ENCODE results near the gene ALPL. TPM values are rescaled to one million over a fixed set of nuclear protein-coding genes. Genes with fewer than 3 reads are reported as not detected.
"Not testable (repeated sequence)": the region's sequence is repeated elsewhere in the genome, so short reads cannot be mapped to it uniquely, and the experiment has no call there.

ALPL gene
- total RNA-seq (10 to 100 TPM in 1 of 5 donors, 1 to 10 TPM in 2, not detected in 2; 2.9 to 12.0 (median 3.5) TPM), polyA plus RNA-seq (10 to 100 TPM in 2 of 3 donors, 1 to 10 TPM in 1; 2.9 to 11.3 (median 10.5) TPM)
- long read RNA-seq, donor 1 = 0 reads
- long read RNA-seq, donor 2 = 0 reads
- long read RNA-seq, donor 3, partial matches to known transcripts = 0 of 1 reads
- long read RNA-seq, donor 3, other reads (novel, unspliced or antisense) = 0 of 1 reads
- long read RNA-seq, donor 4 = 0 reads
- long read RNA-seq, donor 5, partial matches to known transcripts = 0 of 1 reads
- long read RNA-seq, donor 5, other reads (novel, unspliced or antisense) = 0 of 1 reads
- long read RNA-seq, donor 6 = 0 reads
- long read RNA-seq, donor 7, partial matches to known transcripts = 0 of 1 reads
- long read RNA-seq, donor 7, other reads (novel, unspliced or antisense) = 0 of 1 reads
- long read RNA-seq, donor 8, partial matches to known transcripts = 0 of 2 reads
- long read RNA-seq, donor 8, other reads (novel, unspliced or antisense) = 0 of 2 reads
- long read RNA-seq, donor 9, partial matches to known transcripts = 0 of 1 reads
- long read RNA-seq, donor 9, other reads (novel, unspliced or antisense) = 0 of 1 reads
- long read RNA-seq, donor 10, partial matches to known transcripts = 0 of 1 reads
- long read RNA-seq, donor 10, other reads (novel, unspliced or antisense) = 0 of 1 reads

DNA sequence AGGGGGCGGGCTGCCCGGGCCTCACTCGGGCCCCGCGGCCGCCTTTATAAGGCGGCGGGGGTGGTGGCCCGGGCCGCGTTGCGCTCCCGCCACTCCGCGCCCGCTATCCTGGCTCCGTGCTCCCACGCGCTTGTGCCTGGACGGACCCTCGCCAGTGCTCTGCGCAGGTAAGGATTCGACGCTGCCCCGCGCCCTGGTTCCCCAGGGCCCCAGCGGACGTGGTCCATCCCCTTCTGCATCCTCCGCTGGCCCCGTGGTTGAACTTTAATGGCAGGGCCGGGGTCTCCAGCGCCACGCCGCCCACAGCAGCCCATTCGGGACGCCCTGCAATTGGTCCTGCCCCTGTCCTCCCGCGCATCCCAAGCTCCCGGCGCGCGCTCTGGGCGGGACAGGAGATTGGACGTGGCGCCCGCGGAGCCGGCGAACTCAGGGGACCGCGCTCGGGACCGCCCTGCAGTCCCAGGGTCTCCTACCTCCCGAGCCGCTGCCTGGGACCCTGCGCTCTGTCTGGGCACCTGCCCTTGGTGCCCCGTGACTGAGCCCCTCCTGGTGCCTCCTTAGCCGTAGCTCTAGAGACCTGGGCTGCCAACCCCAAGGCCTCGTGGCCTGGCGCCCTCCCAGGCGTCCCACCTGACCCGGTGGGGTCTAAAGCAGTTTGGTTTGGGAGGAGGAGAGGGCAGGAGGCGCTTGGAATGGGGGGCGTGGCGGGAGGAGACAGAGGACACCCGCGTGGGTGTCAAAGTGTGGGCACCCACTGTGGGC, at the start of gene ALPL:
ALPL (plus strand) TSS at position 73 of the 762 bp plus-strand sequence. CDS start 44,659 bp downstream, outside the sequence.
- no peaks in the 10 kb centered on the region for H3K9me3 ChIP-seq

DNA sequence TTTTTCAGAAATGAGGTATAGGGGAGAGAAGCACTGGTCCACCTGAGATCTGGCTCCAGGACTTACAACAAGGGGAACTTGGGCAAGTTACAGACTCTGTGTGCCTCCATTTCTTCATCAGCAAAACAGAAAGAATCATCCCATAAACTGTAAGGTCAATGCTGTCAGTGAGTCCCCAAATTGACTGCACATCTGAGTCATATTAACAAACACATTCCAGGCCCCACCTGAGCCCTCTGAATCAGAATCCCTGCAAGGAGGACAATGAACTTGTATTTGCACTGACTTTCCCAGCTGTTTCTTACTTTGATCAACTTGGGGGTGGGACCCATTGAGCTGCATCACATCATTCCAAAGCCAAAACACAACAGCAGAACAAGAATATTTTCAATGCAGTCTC, 44.1 kb upstream of the ALPL start:
- intact Hi-C loops (cut with DNase I; ENCODE audit: low total_unique reads); H3K9me3 ChIP-seq; DNase-seq: not testable (repeated sequence)

More for the DNA sequence above, at the start of gene ALPL:
- H3K27me3 ChIP-seq = peaks cover 5 to 68% (median 21%) of the 10 kb centered on the region in 3 donors
- TF ChIP-seq EP300 (IDR thresholded peaks at IDR 0.05) (no peak), POLR2A (IDR thresholded peaks at IDR 0.05) (no peak), CTCF (IDR thresholded peaks at IDR 0.05) (no peak), POLR2AphosphoS5 (IDR thresholded peaks at IDR 0.05) (no peak)
- peak within 1 kb of the TSS in 2 of 5 donors; percentile 24 to 60 for H3K27ac ChIP-seq
- H3K4me1 ChIP-seq = peaks cover 12 to 30% (median 20%) of the 10 kb centered on the region in 4 donors
- intact Hi-C loops (cut with DNase I; ENCODE audit: low total_unique reads) = loop anchor here (10.0 kb wide), 2 partner anchors 65 to 145 kb away; no protein-coding TSS in a partner anchor
- peak within 1 kb of the TSS; percentile 32 to 46 (median 39) for H3K4me3 ChIP-seq
- DNase-seq = peak in 1 of 2 donors; percentile 36
- H3K36me3 ChIP-seq = no peaks in the 10 kb centered on the region
- 6 to 14% (median 10%) methylated on average over 6 to 67 of the region's 67 CpGs for WGBS, 5 donors

DNA sequence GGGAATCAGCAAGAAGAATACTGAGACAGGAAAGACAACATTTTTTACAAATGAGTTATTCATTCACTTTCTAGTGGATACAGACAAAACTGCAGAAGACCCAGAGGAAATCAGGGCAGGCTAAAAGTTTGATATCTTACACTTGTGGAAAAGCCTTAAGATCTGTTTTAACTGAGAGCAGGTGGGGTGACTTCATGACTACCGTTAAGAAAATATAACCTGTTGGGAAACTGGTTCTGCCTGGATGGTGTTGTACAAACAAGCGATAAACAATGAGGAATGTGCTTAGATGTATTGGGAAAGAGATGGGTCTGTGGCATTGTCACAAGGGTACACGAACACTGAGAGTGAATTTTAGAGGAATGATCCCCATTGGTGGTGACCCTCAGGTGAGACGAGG, 41.3 kb upstream of the ALPL start:
- H3K27me3 ChIP-seq; DNase-seq; H3K9me3 ChIP-seq; intact Hi-C loops (cut with DNase I; ENCODE audit: low total_unique reads); H3K27ac ChIP-seq; H3K4me1 ChIP-seq; H3K4me3 ChIP-seq: not testable (repeated sequence)
- peaks cover 0 to 60% (median 25%) of the 10 kb centered on the region in 4 donors for H3K36me3 ChIP-seq
- WGBS, 5 donors = 70 to 80% (median 74%) methylated on average over 4 of the region's 4 CpGs

More for the DNA sequence above, 44.1 kb upstream of the ALPL start:
- H3K36me3 ChIP-seq = peaks cover 0 to 32% (median 4%) of the 10 kb centered on the region in 4 donors
- not testable (repeated sequence) for H3K27me3 ChIP-seq, H3K4me1 ChIP-seq, H3K27ac ChIP-seq, H3K4me3 ChIP-seq

- Histone ChIP-seq H3K36me3 (peaks cover 0 to 66% (median 32%) of the 10 kb centered on the region in 4 donors), H3K9me3 (no peaks in the 10 kb centered on the region), H3K4me1 (no peaks in the 10 kb centered on the region), H3K27me3 (no peaks in the 10 kb centered on the region), H3K27ac (no peak overlapping the region), H3K4me3 (no peak overlapping the region)
- TF ChIP-seq POLR2AphosphoS5 (IDR thresholded peaks at IDR 0.05) = no peak
- TF ChIP-seq CTCF (IDR thresholded peaks at IDR 0.05) = peak in 2 of 7 experiments; percentile 4 to 17
- peak; percentile 33 to 37 for DNase-seq
- intact Hi-C loops (cut with DNase I; ENCODE audit: low total_unique reads) = no loop called here
- WGBS, 5 donors = 45 to 56% (median 54%) methylated on average over 10 of the region's 10 CpGs
Observed at GRCh38 chr1:21468599-21468998, 40.6 kb upstream of the ALPL start.

GRCh38 chr1:21469581-21469980, 39.6 kb upstream of the ALPL start:
- no peak for DNase-seq
- Histone ChIP-seq H3K36me3 (peaks cover 0 to 76% (median 41%) of the 10 kb centered on the region in 4 donors), H3K9me3 (no peaks in the 10 kb centered on the region), H3K4me3 (no peak overlapping the region), H3K27ac (no peak overlapping the region), H3K4me1 (no peaks in the 10 kb centered on the region), H3K27me3 (no peaks in the 10 kb centered on the region)
- intact Hi-C loops (cut with DNase I; ENCODE audit: low total_unique reads) = no loop called here
- WGBS, 5 donors = 86 to 94% (median 91%) methylated on average over 9 of the region's 9 CpGs
- no peak for TF ChIP-seq POLR2AphosphoS5 (IDR thresholded peaks at IDR 0.05)
- no peak for TF ChIP-seq EP300 (IDR thresholded peaks at IDR 0.05)
- TF ChIP-seq POLR2A (IDR thresholded peaks at IDR 0.05) = no peak
- TF ChIP-seq CTCF (IDR thresholded peaks at IDR 0.05) = no peak

Data from stomach (tissue), 19 donors.